GM19023 (cell line): ENCODE data around the gene EPHB2.
"Not testable (repeated sequence)": the region's sequence is repeated elsewhere in the genome, so short reads cannot be mapped to it uniquely, and the experiment has no call there.

ENCODE experiments used
- ATAC-seq: cut with Tn5 transposase; IDR thresholded peaks from one replicate; pipeline ENCODE4 v1.9.1; 2021; ENCODE audit warnings: mild to moderate bottlenecking, moderate library complexity; ENCODE audit not compliant: unreplicated experiment

The EPHB2 gene

GRCh38 chr1:22831729-22832413, 121.2 kb downstream of the EPHB2 start:
- no peak for ATAC-seq

GRCh38 chr1:22832414-22832786, 121.8 kb downstream of the EPHB2 start:
- ATAC-seq = no peak

- ATAC-seq = no peak
These were observed 123.1 kb downstream of the EPHB2 start for GRCh38 chr1:22833699-22834098.

- ATAC-seq = not testable (repeated sequence)
These were observed 123.8 kb downstream of the EPHB2 start for GRCh38 chr1:22834420-22834819.

GRCh38 chr1:22835636-22836319, 125.1 kb downstream of the EPHB2 start:
- ATAC-seq = no peak

- no peak for ATAC-seq
These were observed 126.2 kb downstream of the EPHB2 start for GRCh38 chr1:22836850-22837249.

- ATAC-seq = no peak
These were observed 126.7 kb downstream of the EPHB2 start for GRCh38 chr1:22837332-22837731.

GRCh38 chr1:22838965-22839364, 128.3 kb downstream of the EPHB2 start:
- no peak for ATAC-seq

GRCh38 chr1:22839806-22840205, 129.2 kb downstream of the EPHB2 start:
- no peak for ATAC-seq

GRCh38 chr1:22841142-22841541, 130.5 kb downstream of the EPHB2 start:
- no peak for ATAC-seq

GRCh38 chr1:22841860-22842281, 131.2 kb downstream of the EPHB2 start:
- no peak for ATAC-seq

GRCh38 chr1:22843441-22844183, 133.0 kb downstream of the EPHB2 start:
- not testable (repeated sequence) for ATAC-seq

GRCh38 chr1:22844621-22845020, 134.0 kb downstream of the EPHB2 start:
- ATAC-seq = no peak

- no peak for ATAC-seq
These were observed 134.8 kb downstream of the EPHB2 start for GRCh38 chr1:22845398-22845935.

GRCh38 chr1:22846458-22846857, 135.8 kb downstream of the EPHB2 start:
- no peak for ATAC-seq

- ATAC-seq = no peak
These were observed 136.6 kb downstream of the EPHB2 start for GRCh38 chr1:22847249-22847648.

GRCh38 chr1:22847709-22848108, 137.1 kb downstream of the EPHB2 start:
- ATAC-seq = no peak

GRCh38 chr1:22848405-22848804, 137.8 kb downstream of the EPHB2 start:
- no peak for ATAC-seq

GRCh38 chr1:22849770-22850169, 139.1 kb downstream of the EPHB2 start:
- no peak for ATAC-seq

GRCh38 chr1:22850281-22850680, 139.6 kb downstream of the EPHB2 start:
- ATAC-seq = no peak

- no peak for ATAC-seq
These were observed 140.0 kb downstream of the EPHB2 start for GRCh38 chr1:22850681-22851080.

- ATAC-seq = no peak
These were observed 140.9 kb downstream of the EPHB2 start for GRCh38 chr1:22851517-22851916.
